Measurements from ENCODE around the gene DSCAML1. TPM values are rescaled to one million over a fixed set of nuclear protein-coding genes. Genes with fewer than 3 reads are reported as not detected.

The DSCAML1 gene
- total and polyA plus RNA-seq, 10 of the 15 experiments (the other 5 are each of a cell fraction or from before 2014, with no cell fraction given), result 0.03 to 0.18 (median 0.06) TPM; not detected in 1

DNA sequence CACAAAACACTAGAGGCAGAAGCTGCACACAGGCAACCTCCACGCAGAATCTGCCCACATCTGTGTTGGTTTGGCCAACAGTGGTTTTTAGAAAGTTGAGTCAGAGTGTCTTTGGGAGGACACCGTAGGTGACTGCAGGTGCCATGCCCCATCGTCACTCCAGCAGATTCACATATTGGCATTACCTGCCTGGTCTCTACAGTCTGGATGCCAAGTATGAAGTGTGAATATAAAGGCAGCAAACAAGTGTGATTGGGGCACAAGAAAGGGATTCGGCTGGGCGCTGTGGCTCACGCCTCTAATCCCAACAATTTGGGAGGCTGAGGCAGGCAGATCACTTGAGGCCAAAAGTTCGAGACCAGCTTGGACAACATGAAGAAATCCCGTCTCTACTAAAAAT lies 38.6 kb upstream of the DSCAML1 start:
- Histone ChIP-seq H3K4me1 (ENCODE audit: control insufficient read depth, insufficient read depth, low read length) (0 out of 2 replicates have a peak, but pooled peaks cover under 1% of the 10 kb centered on the region), H3K36me3 (ENCODE audit: control insufficient read depth in 2 of 2, insufficient read depth in 2 of 2, low read length in 1 of 2) (no peaks in the 10 kb centered on the region), H3K27ac (ENCODE audit: control insufficient read depth, insufficient read depth) (no peak overlapping the region), H3K27me3 (replicated peaks in 1 of 2; ENCODE audit: control insufficient read depth in 2 of 2, insufficient read depth in 2 of 2, low read length in 1 of 2) (peaks cover 0 to 7% of the 10 kb centered on the region in 2 experiments; a peak in 1 of 4 replicates), H2AFZ (ENCODE audit: control insufficient read depth, low read depth, low read length) (no peak overlapping the region), H3K4me3 (no peak overlapping the region), H3K9ac (ENCODE audit: control insufficient read depth, insufficient read depth, low read length) (no peak overlapping the region), H3K9me3 (replicated peaks; ENCODE audit: control insufficient read depth, insufficient read depth, low read length) (no peaks in the 10 kb centered on the region), H4K20me1 (ENCODE audit: control insufficient read depth, insufficient read depth) (no peaks in the 10 kb centered on the region), H3K4me2 (ENCODE audit: control insufficient read depth, insufficient read depth) (no peak overlapping the region), H3K79me2 (ENCODE audit: control insufficient read depth, insufficient read depth, low read length) (no peaks in the 10 kb centered on the region)
- ChIA-PET CTCF (interaction anchor here (1.1 to 6.1 kb wide), 6 partner anchors 9 to 217 kb away, joined by 3 to 48 read pairs (median 26); partner anchors contain the start of gene FXYD2), RAD21 (ENCODE audit: unreplicated experiment) (interaction anchor here (1.5 to 22.6 kb wide), 3 partner anchors 12 to 111 kb away, joined by 5 to 393 read pairs (median 5); no protein-coding TSS in a partner anchor), SMC1A (ENCODE audit: uncharacterized antibody, unreplicated experiment) (interaction anchor here (1.3 to 3.0 kb wide), 3 partner anchors 12 to 217 kb away, joined by 3 to 20 read pairs (median 3); no protein-coding TSS in a partner anchor), POLR2A (no interaction called here)
- no peak for DNase-seq (ENCODE audit: low read depth, low spot score)
- in situ Hi-C loops (cut with MboI) (no loop called here), intact Hi-C loops (cut with micrococcal nuclease; ENCODE audit: unreplicated experiment) (no loop called here)
- no peak for ATAC-seq
- 51% methylated on average over 8 of the region's 8 CpGs for WGBS (ENCODE audit: insufficient coverage, insufficient replicate concordance, low lambda C conversion rate, missing lambda C conversion rate)
- no TSS peak for BruUV-seq (replicated peaks)
- TF ChIP-seq CBFB (IDR thresholded peaks at IDR 0.05; ENCODE audit: low read depth) (no peak), TARDBP (IDR thresholded peaks at IDR 0.05; ENCODE audit: borderline replicate concordance) (no peak), NR2F1 (conservative IDR thresholded peaks at IDR 0.05) (no peak), BCL11A (IDR thresholded peaks at IDR 0.05; ENCODE audit: low read depth, low read length) (no peak), EED (IDR thresholded peaks at IDR 0.05; ENCODE audit: low read depth) (no peak), NFYB (IDR thresholded peaks at IDR 0.05; ENCODE audit: insufficient read depth, low read depth, low read length) (no peak), POLR2A (IDR thresholded peaks at IDR 0.05; ENCODE audit: low read depth, low read length) (no peak), ATF7 (IDR thresholded peaks at IDR 0.05; ENCODE audit: low read depth) (no peak), IKZF1 (conservative IDR thresholded peaks at IDR 0.05) (no peak), JUND (IDR thresholded peaks at IDR 0.05; ENCODE audit: low read depth, low read length) (no peak), SPI1 (IDR thresholded peaks at IDR 0.05; ENCODE audit: borderline replicate concordance, insufficient read depth, low read depth, low read length) (no peak), ETV6 (conservative IDR thresholded peaks at IDR 0.05 in 1 of 2, IDR thresholded peaks at IDR 0.05 in 1 of 2; ENCODE audit: borderline replicate concordance in 1 of 2, low read depth in 1 of 2) (no peak), TBL1XR1 (IDR thresholded peaks at IDR 0.05; ENCODE audit: low read depth, low read length) (no peak), EGR1 (IDR thresholded peaks at IDR 0.05; ENCODE audit: borderline replicate concordance in 1 of 2, low read depth in 2 of 2, low read length in 2 of 2) (no peak), GABPA (IDR thresholded peaks at IDR 0.05; ENCODE audit: low read depth) (no peak), PAX8 (IDR thresholded peaks at IDR 0.05) (no peak)
- TF ChIP-seq, protein P1, sequence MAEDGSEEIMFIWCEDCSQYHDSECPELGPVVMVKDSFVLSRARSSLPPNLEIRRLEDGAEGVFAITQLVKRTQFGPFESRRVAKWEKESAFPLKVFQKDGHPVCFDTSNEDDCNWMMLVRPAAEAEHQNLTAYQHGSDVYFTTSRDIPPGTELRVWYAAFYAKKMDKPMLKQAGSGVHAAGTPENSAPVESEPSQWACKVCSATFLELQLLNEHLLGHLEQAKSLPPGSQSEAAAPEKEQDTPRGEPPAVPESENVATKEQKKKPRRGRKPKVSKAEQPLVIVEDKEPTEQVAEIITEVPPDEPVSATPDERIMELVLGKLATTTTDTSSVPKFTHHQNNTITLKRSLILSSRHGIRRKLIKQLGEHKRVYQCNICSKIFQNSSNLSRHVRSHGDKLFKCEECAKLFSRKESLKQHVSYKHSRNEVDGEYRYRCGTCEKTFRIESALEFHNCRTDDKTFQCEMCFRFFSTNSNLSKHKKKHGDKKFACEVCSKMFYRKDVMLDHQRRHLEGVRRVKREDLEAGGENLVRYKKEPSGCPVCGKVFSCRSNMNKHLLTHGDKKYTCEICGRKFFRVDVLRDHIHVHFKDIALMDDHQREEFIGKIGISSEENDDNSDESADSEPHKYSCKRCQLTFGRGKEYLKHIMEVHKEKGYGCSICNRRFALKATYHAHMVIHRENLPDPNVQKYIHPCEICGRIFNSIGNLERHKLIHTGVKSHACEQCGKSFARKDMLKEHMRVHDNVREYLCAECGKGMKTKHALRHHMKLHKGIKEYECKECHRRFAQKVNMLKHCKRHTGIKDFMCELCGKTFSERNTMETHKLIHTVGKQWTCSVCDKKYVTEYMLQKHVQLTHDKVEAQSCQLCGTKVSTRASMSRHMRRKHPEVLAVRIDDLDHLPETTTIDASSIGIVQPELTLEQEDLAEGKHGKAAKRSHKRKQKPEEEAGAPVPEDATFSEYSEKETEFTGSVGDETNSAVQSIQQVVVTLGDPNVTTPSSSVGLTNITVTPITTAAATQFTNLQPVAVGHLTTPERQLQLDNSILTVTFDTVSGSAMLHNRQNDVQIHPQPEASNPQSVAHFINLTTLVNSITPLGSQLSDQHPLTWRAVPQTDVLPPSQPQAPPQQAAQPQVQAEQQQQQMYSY (CRISPR knock-in tag; IDR thresholded peaks at IDR 0.05), result no peak
- TF ChIP-seq, protein P2, sequence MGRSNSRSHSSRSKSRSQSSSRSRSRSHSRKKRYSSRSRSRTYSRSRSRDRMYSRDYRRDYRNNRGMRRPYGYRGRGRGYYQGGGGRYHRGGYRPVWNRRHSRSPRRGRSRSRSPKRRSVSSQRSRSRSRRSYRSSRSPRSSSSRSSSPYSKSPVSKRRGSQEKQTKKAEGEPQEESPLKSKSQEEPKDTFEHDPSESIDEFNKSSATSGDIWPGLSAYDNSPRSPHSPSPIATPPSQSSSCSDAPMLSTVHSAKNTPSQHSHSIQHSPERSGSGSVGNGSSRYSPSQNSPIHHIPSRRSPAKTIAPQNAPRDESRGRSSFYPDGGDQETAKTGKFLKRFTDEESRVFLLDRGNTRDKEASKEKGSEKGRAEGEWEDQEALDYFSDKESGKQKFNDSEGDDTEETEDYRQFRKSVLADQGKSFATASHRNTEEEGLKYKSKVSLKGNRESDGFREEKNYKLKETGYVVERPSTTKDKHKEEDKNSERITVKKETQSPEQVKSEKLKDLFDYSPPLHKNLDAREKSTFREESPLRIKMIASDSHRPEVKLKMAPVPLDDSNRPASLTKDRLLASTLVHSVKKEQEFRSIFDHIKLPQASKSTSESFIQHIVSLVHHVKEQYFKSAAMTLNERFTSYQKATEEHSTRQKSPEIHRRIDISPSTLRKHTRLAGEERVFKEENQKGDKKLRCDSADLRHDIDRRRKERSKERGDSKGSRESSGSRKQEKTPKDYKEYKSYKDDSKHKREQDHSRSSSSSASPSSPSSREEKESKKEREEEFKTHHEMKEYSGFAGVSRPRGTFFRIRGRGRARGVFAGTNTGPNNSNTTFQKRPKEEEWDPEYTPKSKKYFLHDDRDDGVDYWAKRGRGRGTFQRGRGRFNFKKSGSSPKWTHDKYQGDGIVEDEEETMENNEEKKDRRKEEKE (IDR thresholded peaks at IDR 0.05), result no peak
- no peak for FAIRE-seq

Data from GM12878 (cell line).